ENCODE data around the gene BAIAP2L1. TPM values are rescaled to one million over a fixed set of nuclear protein-coding genes. Genes with fewer than 3 reads are reported as not detected.

Gene BAIAP2L1
- total RNA-seq, 2 experiments from 2014 or later: 0.33 to 0.61 TPM

- no peak overlapping the region for H3K4me3 Mint-ChIP-seq
- H3K4me3 ChIP-seq (ENCODE audit: low read length): no peak overlapping the region
- no peaks in the 10 kb centered on the region for H3K27me3 ChIP-seq (ENCODE audit: control insufficient read depth in 1 of 2, insufficient read depth in 2 of 2, low read length in 2 of 2)
- no peaks in the 10 kb centered on the region for H3K4me1 ChIP-seq (ENCODE audit: insufficient read depth, low read length)
- no peaks in the 10 kb centered on the region for H3K9me3 Mint-ChIP-seq
- DNase-seq: no peak
- no peak overlapping the region for H3K27ac ChIP-seq (ENCODE audit: low read depth in 1 of 2, low read length in 2 of 2)
- no peaks in the 10 kb centered on the region for H3K27me3 Mint-ChIP-seq
- no peaks in the 10 kb centered on the region for H3K4me1 Mint-ChIP-seq (ENCODE audit: low read depth)
- intact Hi-C loops (cut with DNase I, micrococcal nuclease): no loop called here
- TF ChIP-seq CTCF (IDR thresholded peaks at IDR 0.05): no peak
- no peak overlapping the region for H3K27ac Mint-ChIP-seq
- ChIA-PET CTCF (no interaction called here), POLR2A (no interaction called here)
- H3K36me3 Mint-ChIP-seq (ENCODE audit: low read depth): no peaks in the 10 kb centered on the region
- no peaks in the 10 kb centered on the region for H3K36me3 ChIP-seq (ENCODE audit: insufficient read depth, low read length)
- H3K9me3 ChIP-seq (ENCODE audit: control insufficient read depth in 1 of 2, insufficient read depth in 1 of 2, low read length in 2 of 2): no peaks in the 10 kb centered on the region
- ATAC-seq (ENCODE audit: poor library complexity): no peak
Observed at GRCh38 chr7:98330926-98331529, 69.9 kb downstream of the BAIAP2L1 start.

DNA sequence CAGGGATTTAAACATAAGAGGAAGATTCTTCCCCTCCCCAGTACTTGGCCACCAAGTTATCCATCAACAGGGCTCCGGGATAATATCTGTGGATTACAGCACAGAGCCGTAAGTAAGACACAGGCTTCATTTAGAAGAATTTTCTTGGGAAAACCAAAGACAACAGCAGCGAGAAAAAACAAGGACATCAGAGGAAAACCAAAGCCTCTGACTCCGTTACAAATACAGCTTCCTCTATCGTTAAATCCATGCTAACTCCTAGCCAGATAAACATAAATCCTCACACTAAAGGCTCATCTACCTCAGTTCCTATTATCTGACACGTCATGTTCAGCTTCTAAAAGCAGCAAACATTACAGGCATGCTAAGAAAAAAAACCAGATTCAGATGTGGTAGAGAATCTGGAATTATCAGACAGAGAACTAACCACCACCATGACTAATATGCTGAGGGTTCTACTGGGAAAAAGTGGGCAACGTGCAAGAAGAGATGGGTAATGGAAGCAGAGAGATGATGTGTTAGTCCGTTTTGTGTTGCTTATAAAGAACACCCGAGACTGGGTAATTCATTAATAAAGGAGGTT is 71.0 kb downstream of the BAIAP2L1 start:
- Mint-ChIP-seq H3K4me1 (ENCODE audit: low read depth) (no peaks in the 10 kb centered on the region), H3K27ac (no peak overlapping the region), H3K27me3 (no peaks in the 10 kb centered on the region), H3K9me3 (no peaks in the 10 kb centered on the region), H3K36me3 (ENCODE audit: low read depth) (no peaks in the 10 kb centered on the region), H3K4me3 (no peak overlapping the region)
- Histone ChIP-seq H3K4me3 (ENCODE audit: low read length) (no peak overlapping the region), H3K36me3 (ENCODE audit: insufficient read depth, low read length) (no peaks in the 10 kb centered on the region), H3K27me3 (ENCODE audit: control insufficient read depth in 1 of 2, insufficient read depth in 2 of 2, low read length in 2 of 2) (no peaks in the 10 kb centered on the region), H3K27ac (ENCODE audit: low read depth in 1 of 2, low read length in 2 of 2) (no peak overlapping the region), H3K4me1 (ENCODE audit: insufficient read depth, low read length) (no peaks in the 10 kb centered on the region), H3K9me3 (ENCODE audit: control insufficient read depth in 1 of 2, insufficient read depth in 1 of 2, low read length in 2 of 2) (no peaks in the 10 kb centered on the region)
- intact Hi-C loops (cut with DNase I, micrococcal nuclease): no loop called here
- POLR2A ChIA-PET: no interaction called here
- ATAC-seq (ENCODE audit: poor library complexity): no peak
- CTCF ChIA-PET: no interaction called here
- DNase-seq: no peak
- TF ChIP-seq CTCF (IDR thresholded peaks at IDR 0.05): no peak

- Mint-ChIP-seq H3K4me1 (ENCODE audit: low read depth) (no peaks in the 10 kb centered on the region), H3K4me3 (no peak overlapping the region), H3K9me3 (no peaks in the 10 kb centered on the region), H3K27ac (no peak overlapping the region), H3K36me3 (ENCODE audit: low read depth) (no peaks in the 10 kb centered on the region), H3K27me3 (no peaks in the 10 kb centered on the region)
- no peaks in the 10 kb centered on the region for H3K9me3 ChIP-seq (ENCODE audit: control insufficient read depth in 1 of 2, insufficient read depth in 1 of 2, low read length in 2 of 2)
- TF ChIP-seq CTCF (IDR thresholded peaks at IDR 0.05): no peak
- ATAC-seq (ENCODE audit: poor library complexity) (no peak), DNase-seq (no peak)
- no peaks in the 10 kb centered on the region for H3K4me1 ChIP-seq (ENCODE audit: insufficient read depth, low read length)
- no peaks in the 10 kb centered on the region for H3K27me3 ChIP-seq (ENCODE audit: control insufficient read depth in 1 of 2, insufficient read depth in 2 of 2, low read length in 2 of 2)
- ChIA-PET POLR2A (no interaction called here), CTCF (no interaction called here)
- intact Hi-C loops (cut with DNase I, micrococcal nuclease): no loop called here
- no peaks in the 10 kb centered on the region for H3K36me3 ChIP-seq (ENCODE audit: insufficient read depth, low read length)
- no peak overlapping the region for H3K27ac ChIP-seq (ENCODE audit: low read depth in 1 of 2, low read length in 2 of 2)
- no peak overlapping the region for H3K4me3 ChIP-seq (ENCODE audit: low read length)
Observed at GRCh38 chr7:98329100-98329790, 71.6 kb downstream of the BAIAP2L1 start.

Data from CD4-positive, alpha-beta T cell (primary cell).